ENCODE data around the gene COL23A1.

The COL23A1 gene

DNA sequence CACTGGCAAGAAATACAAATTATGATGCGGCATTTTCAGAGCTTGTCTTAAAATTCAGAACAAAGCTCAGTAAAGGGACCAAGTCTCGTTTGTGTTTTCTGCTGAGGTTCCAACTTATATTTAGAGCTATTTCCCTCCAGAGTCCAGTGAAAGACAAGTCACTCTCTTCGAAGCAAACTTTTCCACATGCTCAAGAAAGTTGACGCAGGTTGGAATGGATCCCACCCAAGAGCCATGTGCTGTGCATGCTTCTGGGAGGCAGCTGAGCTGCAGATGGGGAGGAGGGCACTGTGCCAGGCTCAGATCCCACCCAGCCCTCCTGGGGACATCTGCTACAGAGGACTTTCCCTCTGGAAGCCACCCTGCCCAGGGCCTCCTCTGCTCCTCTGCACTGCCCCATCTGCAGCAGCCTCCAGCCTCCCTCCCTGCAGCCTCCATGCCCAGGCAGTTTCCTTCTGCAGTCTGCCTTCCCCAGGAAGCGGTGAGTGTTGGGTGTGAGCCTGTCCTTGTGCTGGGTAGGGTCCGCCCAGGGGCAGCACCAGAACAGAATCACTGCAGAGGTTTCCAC is 75.3 kb downstream of the COL23A1 start:
- no peak for TF ChIP-seq CTCF (IDR thresholded peaks at IDR 0.05; ENCODE audit: low read depth, low read length, missing control alignments)
- DNase-seq (ENCODE audit: extremely low read depth, low read depth), result peak; percentile 15
- no peak overlapping the region for H3K4me3 ChIP-seq (replicated peaks; ENCODE audit: low read depth, low read length)

- TF ChIP-seq CTCF (IDR thresholded peaks at IDR 0.05; ENCODE audit: low read depth, low read length, missing control alignments), result no peak
- H3K4me3 ChIP-seq (replicated peaks; ENCODE audit: low read depth, low read length), result no peak overlapping the region
- no peak for DNase-seq (ENCODE audit: extremely low read depth, low read depth)
These were observed 79.0 kb downstream of the COL23A1 start for GRCh38 chr5:178511172-178511571.

GRCh38 chr5:178509491-178510057 is 80.6 kb downstream of the COL23A1 start:
- H3K4me3 ChIP-seq (replicated peaks; ENCODE audit: low read depth, low read length), result no peak overlapping the region
- no peak for DNase-seq (ENCODE audit: extremely low read depth, low read depth)
- TF ChIP-seq CTCF (IDR thresholded peaks at IDR 0.05; ENCODE audit: low read depth, low read length, missing control alignments), result no peak

DNA sequence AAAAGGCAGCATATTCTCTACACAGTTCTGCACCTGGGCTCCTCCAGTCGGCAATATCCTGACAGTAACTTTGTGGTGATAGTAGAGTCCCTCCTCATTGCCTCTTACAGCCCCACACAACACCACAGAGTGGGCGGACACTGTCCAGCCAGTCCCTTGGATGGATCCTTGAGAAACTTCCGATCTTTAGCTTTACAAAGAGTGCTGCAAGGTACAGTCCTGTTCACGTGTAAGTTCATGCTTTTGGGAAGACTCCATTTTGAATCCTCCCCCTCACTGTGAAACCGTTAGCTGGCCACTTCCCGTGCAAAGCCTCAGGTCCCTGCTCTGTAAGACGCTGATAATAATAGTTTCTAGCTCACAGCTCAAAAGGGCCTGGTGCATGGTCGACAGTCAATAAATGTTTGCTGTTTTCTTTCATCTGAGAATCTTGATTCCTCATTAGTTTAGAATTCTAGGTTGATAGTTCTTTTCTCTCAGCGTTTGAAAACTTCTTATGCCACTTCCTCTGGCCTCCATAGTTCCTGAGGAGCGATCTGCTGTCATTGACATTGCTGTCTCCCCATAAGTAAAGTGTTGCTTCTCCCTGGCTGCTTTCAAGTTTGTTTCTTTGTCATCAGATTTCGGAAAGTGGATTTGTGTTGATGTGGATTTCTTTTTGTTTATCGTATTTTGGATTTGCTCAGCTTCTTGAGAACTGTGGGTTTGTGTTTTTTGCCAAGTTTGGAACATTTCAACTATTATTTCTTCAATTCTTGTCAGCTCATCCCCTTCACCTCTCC is 82.9 kb downstream of the COL23A1 start:
- no peak for DNase-seq (ENCODE audit: extremely low read depth, low read depth)
- no peak overlapping the region for H3K4me3 ChIP-seq (replicated peaks; ENCODE audit: low read depth, low read length)
- TF ChIP-seq CTCF (IDR thresholded peaks at IDR 0.05; ENCODE audit: low read depth, low read length, missing control alignments), result no peak

GRCh38 chr5:178505639-178506407 is 84.4 kb downstream of the COL23A1 start:
- DNase-seq (ENCODE audit: extremely low read depth, low read depth), result no peak
- TF ChIP-seq CTCF (IDR thresholded peaks at IDR 0.05; ENCODE audit: low read depth, low read length, missing control alignments), result no peak
- no peak overlapping the region for H3K4me3 ChIP-seq (replicated peaks; ENCODE audit: low read depth, low read length)

DNA sequence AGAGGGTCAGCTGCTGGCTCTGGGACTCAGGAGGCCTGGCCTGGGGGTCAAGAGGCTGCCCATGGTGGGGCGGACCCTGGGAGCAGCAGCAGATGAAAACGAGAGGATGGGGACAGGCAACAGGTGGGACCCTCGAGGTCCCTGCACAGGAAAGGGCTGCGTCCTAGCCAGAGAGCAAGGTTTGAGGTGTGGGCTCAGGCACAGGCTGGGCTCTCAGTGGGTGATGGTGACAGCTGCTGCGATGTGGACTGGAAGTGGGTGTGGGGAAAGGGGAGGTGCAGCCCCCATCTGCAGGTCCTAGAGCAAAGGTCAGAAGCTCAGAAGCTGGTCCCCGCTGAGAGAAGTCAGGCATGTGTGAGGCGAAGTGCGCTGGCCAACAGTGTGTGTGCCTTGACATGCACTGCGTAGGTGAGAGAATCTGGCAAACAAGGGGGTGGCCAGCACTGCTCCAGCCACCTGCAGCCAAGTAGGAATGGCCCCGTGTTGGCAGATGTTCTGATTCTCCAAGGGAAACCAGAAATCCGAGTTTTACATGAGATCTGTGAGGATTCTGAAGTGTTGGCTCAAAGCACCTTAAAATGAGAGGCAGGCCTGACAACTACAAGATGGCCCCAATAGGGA is 85.7 kb downstream of the COL23A1 start:
- no peak for TF ChIP-seq CTCF (IDR thresholded peaks at IDR 0.05; ENCODE audit: low read depth, low read length, missing control alignments)
- no peak for DNase-seq (ENCODE audit: extremely low read depth, low read depth)
- no peak overlapping the region for H3K4me3 ChIP-seq (replicated peaks; ENCODE audit: low read depth, low read length)
